Neural cell (in vitro differentiated cells): Measurements from ENCODE around the gene CNIH3. TPM values are rescaled to one million over a fixed set of nuclear protein-coding genes. Genes with fewer than 3 reads are reported as not detected.

Experiments used
- H2AFZ ChIP-seq: fragments of 200-600, 300-800 bp; sonication (generic), shearing (Covaris generic); 2 replicates; pipeline ENCODE4 v1.6.0; 2014; ENCODE audit warnings: low read depth, mild to moderate bottlenecking, antibody characterized with exemption, low read length, moderate library complexity
- H3F3A ChIP-seq: fragments of 200-600 bp; shearing (Covaris generic); 2 replicates; pipeline ENCODE4 v1.6.1; 2016; ENCODE audit warnings: mild to moderate bottlenecking, moderate library complexity, mixed read lengths, antibody characterized with exemption, low read length; ENCODE audit not compliant: insufficient read depth, poor library complexity, severe bottlenecking
- H3K27ac ChIP-seq: fragments of 200-600, 300-800 bp; sonication (generic), shearing (Covaris generic); 2 replicates; pipeline ENCODE4 v1.5.1; 2014; ENCODE audit warnings: mild to moderate bottlenecking, low read length, moderate library complexity
- H3K27me3 ChIP-seq: fragments of 300-800, 200-600 bp; sonication (generic), shearing (Covaris generic); 2 replicates; pipeline ENCODE4 v1.6.0; 2014; ENCODE audit warnings: mild to moderate bottlenecking, low read depth, low read length, moderate library complexity; ENCODE audit not compliant: insufficient read depth
- H3K36me3 ChIP-seq: fragments of 300-800, 200-600 bp; sonication (generic), shearing (Covaris generic); 2 replicates; pipeline ENCODE4 v1.5.1; 2014; ENCODE audit warnings: mild to moderate bottlenecking, antibody characterized with exemption, low read length, moderate library complexity; ENCODE audit not compliant: insufficient read depth
- H3K4me2 ChIP-seq: fragments of 300-800, 200-600 bp; sonication (generic), shearing (Covaris generic); 2 replicates; pipeline ENCODE4 v1.6.0; 2014; ENCODE audit warnings: mild to moderate bottlenecking, low read length
- H3K4me3 ChIP-seq: fragments of 300-800, 200-600 bp; sonication (generic), shearing (Covaris generic); 2 replicates; pipeline ENCODE4 v1.5.1; 2014; ENCODE audit warnings: mild to moderate bottlenecking, low read length, moderate library complexity
- H3K79me2 ChIP-seq: fragments of 200-600 bp; shearing (Covaris generic); replicated peaks from 2 replicates; pipeline ENCODE4 v1.6.0; 2014; ENCODE audit warnings: mild to moderate bottlenecking, low read length, moderate library complexity; ENCODE audit not compliant: insufficient read depth
- H3K9ac ChIP-seq: fragments of 300-800, 200-600 bp; sonication (generic), shearing (Covaris generic); 2 replicates; pipeline ENCODE4 v1.6.1; 2016; ENCODE audit warnings: mild to moderate bottlenecking, low read length, mixed read lengths
- H3K9me2 ChIP-seq: fragments of 200-600 bp; shearing (Covaris generic); 2 replicates; pipeline ENCODE4 v1.6.1; 2016; ENCODE audit warnings: mild to moderate bottlenecking, low read length, mixed read lengths; ENCODE audit not compliant: insufficient read depth
- H3K9me3 ChIP-seq: fragments of 200-600, 300-800 bp; sonication (generic), shearing (Covaris generic); 2 replicates; pipeline ENCODE4 v1.6.1; 2016; ENCODE audit warnings: mild to moderate bottlenecking, mixed run types, low read length, moderate library complexity, mixed read lengths
- H4K20me1 ChIP-seq: fragments of 200-600 bp; shearing (Covaris generic); 2 replicates; pipeline ENCODE4 v1.6.1; 2016; ENCODE audit warnings: mild to moderate bottlenecking, mixed run types; ENCODE audit not compliant: insufficient read depth
- EP300 ChIP-seq: fragments of 450-650 bp; conservative IDR thresholded peaks from 2 replicates; pipeline ENCODE4 v1.6.1; 2014; ENCODE audit warnings: antibody characterized with exemption, mild to moderate bottlenecking, moderate library complexity; ENCODE audit not compliant: poor library complexity, severe bottlenecking
- EZH2 ChIP-seq: fragments of 200-600, 300-800 bp; shearing (Covaris generic), sonication (generic); IDR thresholded peaks from 2 replicates; pipeline ENCODE4 v1.6.1; 2014; ENCODE audit warnings: antibody characterized with exemption, low read length, borderline replicate concordance, mild to moderate bottlenecking; ENCODE audit not compliant: insufficient read depth, poor library complexity, severe bottlenecking
- MXI1 ChIP-seq: fragments of 450-650 bp; conservative IDR thresholded peaks from 2 replicates; pipeline ENCODE4 v1.6.1; 2014; ENCODE audit warnings: antibody characterized with exemption, mild to moderate bottlenecking; ENCODE audit not compliant: poor library complexity, severe bottlenecking
- POLR2AphosphoS5 ChIP-seq: IDR thresholded peaks from 2 replicates; pipeline ENCODE4 v1.6.1; 2012
- RAD21 ChIP-seq: fragments of 450-650 bp; conservative IDR thresholded peaks from 2 replicates; pipeline ENCODE4 v1.6.1; 2014; ENCODE audit warnings: antibody characterized with exemption, mild to moderate bottlenecking, moderate library complexity
- SMC3 ChIP-seq: fragments of 450-650 bp; conservative IDR thresholded peaks from 2 replicates; pipeline ENCODE4 v1.6.1; 2014; ENCODE audit warnings: antibody characterized with exemption, mild to moderate bottlenecking, moderate library complexity; ENCODE audit not compliant: poor library complexity
- TAF1 ChIP-seq: IDR thresholded peaks from 2 replicates; pipeline ENCODE4 v1.6.1; 2012; ENCODE audit warnings: low read depth
- polyA plus RNA-seq: library from polyadenylated mRNA; depleted of rRNA; stranded (reverse); fragments of >200 nt; gene quantifications from 2 replicates; pipeline ENCODE4 v1.2.3, GENCODE V29; 2014
- TF ChIP-seq, protein P1 (sequence below): fragments of 450-650 bp; IDR thresholded peaks from 2 replicates; pipeline ENCODE4 v1.5.1; 2014; ENCODE audit warnings: antibody characterized with exemption, mild to moderate bottlenecking, moderate library complexity; ENCODE audit not compliant: poor library complexity, severe bottlenecking
- TF ChIP-seq, protein P2 (sequence below): IDR thresholded peaks from 2 replicates; pipeline ENCODE4 v1.6.1; 2012; ENCODE audit warnings: borderline replicate concordance

CNIH3 gene
- polyA plus RNA-seq, 1 donor from 2014 or later = 9.3 TPM

DNA sequence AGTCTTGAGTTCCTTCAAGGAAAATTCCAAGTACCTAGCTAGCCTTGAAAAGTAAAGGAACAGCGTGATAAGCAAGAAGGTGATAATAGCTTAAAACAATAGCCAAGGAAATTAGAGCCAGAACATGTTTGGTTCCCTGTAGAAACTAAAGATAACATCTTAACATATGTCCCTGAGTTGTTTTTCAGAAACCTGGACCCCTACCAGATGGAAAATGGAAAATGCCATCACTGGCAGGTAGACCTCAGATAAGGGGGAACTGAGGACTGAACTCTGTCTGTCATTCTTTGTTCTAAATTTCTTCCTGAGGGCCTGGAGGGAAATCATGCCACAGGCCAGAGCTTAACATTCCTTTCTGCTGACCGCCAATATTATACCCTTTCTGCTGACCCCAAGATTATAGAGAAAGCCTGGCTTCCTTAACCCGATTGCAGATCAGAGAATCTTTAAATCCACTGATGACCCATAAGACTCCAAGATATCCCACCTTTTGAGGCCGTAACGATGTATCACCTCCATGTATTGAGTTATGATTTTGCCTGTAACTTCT lies 23.4 kb downstream of the CNIH3 start:
- H3K4me2 ChIP-seq = no peak overlapping the region

DNA sequence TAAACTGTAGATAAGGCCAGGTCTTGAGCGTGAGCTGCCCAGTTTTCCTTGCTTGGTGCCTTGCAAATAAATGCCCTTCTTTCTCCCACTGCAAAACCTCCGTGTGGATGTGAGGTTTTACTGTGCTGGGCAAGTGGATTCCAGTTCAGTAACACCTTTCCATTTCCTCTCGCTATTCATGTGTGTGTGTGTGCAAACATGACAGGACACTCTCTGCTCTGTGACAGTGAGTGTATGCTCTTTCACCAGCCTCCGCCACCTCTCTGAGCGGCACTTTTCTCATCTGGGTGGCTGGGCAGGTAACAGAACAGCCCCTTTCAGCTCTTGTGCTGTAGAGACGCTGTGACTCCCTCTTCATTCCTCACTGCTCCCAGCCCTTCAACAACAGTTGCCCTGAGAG lies 23.9 kb downstream of the CNIH3 start:
- Histone ChIP-seq H3K4me3 (no peak overlapping the region), H3K27ac (no peak overlapping the region), H3K79me2 (no peaks in the 10 kb centered on the region), H3K4me2 (no peak overlapping the region), H3K9me2 (no peaks in the 10 kb centered on the region), H3K9me3 (no peaks in the 10 kb centered on the region), H3K27me3 (no peaks in the 10 kb centered on the region), H3K9ac (no peak overlapping the region), H3F3A (no peaks in the 10 kb centered on the region), H4K20me1 (no peaks in the 10 kb centered on the region), H2AFZ (no peak overlapping the region), H3K36me3 (no peaks in the 10 kb centered on the region)
- TF ChIP-seq EZH2 = no peak
- no peak for TF ChIP-seq SMC3
- TF ChIP-seq, protein P1, sequence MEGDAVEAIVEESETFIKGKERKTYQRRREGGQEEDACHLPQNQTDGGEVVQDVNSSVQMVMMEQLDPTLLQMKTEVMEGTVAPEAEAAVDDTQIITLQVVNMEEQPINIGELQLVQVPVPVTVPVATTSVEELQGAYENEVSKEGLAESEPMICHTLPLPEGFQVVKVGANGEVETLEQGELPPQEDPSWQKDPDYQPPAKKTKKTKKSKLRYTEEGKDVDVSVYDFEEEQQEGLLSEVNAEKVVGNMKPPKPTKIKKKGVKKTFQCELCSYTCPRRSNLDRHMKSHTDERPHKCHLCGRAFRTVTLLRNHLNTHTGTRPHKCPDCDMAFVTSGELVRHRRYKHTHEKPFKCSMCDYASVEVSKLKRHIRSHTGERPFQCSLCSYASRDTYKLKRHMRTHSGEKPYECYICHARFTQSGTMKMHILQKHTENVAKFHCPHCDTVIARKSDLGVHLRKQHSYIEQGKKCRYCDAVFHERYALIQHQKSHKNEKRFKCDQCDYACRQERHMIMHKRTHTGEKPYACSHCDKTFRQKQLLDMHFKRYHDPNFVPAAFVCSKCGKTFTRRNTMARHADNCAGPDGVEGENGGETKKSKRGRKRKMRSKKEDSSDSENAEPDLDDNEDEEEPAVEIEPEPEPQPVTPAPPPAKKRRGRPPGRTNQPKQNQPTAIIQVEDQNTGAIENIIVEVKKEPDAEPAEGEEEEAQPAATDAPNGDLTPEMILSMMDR = no peak
- TF ChIP-seq MXI1 = no peak
- no peak for TF ChIP-seq RAD21
- no peak for TF ChIP-seq TAF1
- TF ChIP-seq POLR2AphosphoS5 = peak; percentile 66
- TF ChIP-seq EP300 = peak; percentile 35
- TF ChIP-seq, protein P2, sequence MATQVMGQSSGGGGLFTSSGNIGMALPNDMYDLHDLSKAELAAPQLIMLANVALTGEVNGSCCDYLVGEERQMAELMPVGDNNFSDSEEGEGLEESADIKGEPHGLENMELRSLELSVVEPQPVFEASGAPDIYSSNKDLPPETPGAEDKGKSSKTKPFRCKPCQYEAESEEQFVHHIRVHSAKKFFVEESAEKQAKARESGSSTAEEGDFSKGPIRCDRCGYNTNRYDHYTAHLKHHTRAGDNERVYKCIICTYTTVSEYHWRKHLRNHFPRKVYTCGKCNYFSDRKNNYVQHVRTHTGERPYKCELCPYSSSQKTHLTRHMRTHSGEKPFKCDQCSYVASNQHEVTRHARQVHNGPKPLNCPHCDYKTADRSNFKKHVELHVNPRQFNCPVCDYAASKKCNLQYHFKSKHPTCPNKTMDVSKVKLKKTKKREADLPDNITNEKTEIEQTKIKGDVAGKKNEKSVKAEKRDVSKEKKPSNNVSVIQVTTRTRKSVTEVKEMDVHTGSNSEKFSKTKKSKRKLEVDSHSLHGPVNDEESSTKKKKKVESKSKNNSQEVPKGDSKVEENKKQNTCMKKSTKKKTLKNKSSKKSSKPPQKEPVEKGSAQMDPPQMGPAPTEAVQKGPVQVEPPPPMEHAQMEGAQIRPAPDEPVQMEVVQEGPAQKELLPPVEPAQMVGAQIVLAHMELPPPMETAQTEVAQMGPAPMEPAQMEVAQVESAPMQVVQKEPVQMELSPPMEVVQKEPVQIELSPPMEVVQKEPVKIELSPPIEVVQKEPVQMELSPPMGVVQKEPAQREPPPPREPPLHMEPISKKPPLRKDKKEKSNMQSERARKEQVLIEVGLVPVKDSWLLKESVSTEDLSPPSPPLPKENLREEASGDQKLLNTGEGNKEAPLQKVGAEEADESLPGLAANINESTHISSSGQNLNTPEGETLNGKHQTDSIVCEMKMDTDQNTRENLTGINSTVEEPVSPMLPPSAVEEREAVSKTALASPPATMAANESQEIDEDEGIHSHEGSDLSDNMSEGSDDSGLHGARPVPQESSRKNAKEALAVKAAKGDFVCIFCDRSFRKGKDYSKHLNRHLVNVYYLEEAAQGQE = no peak

More for the DNA sequence above, 23.4 kb downstream of the CNIH3 start:
- Histone ChIP-seq H4K20me1 (no peaks in the 10 kb centered on the region), H3K9ac (no peak overlapping the region), H2AFZ (no peak overlapping the region), H3K9me2 (no peaks in the 10 kb centered on the region), H3K27ac (no peak overlapping the region), H3K36me3 (no peaks in the 10 kb centered on the region), H3F3A (no peaks in the 10 kb centered on the region), H3K27me3 (no peaks in the 10 kb centered on the region), H3K79me2 (no peaks in the 10 kb centered on the region), H3K9me3 (no peaks in the 10 kb centered on the region), H3K4me3 (no peak overlapping the region)
- TF ChIP-seq MXI1 (no peak), SMC3 (no peak), RAD21 (no peak), EZH2 (no peak), TAF1 (no peak), POLR2AphosphoS5 (no peak), EP300 (no peak)
- TF ChIP-seq, protein P1 = no peak
- TF ChIP-seq, protein P2 = no peak
